GM12878 (cell line): ENCODE results near the gene KASH5.

ENCODE experiments used
- BACH1 ChIP-seq: fragments of 450-650 bp; IDR thresholded peaks from 2 replicates; pipeline ENCODE4 v1.6.1; 2017; ENCODE audit warnings: mild to moderate bottlenecking, borderline replicate concordance
- NFXL1 ChIP-seq: fragments of 450-650 bp; IDR thresholded peaks from 2 replicates; pipeline ENCODE4 v1.6.1; 2017; ENCODE audit warnings: antibody characterized with exemption, mild to moderate bottlenecking, borderline replicate concordance
- YBX1 ChIP-seq: fragments of 450-650 bp; IDR thresholded peaks from 2 replicates; pipeline ENCODE4 v1.6.1; 2016; ENCODE audit warnings: antibody characterized with exemption
- TF ChIP-seq, protein P1 (sequence below), 3 experiments: IDR thresholded peaks in 2 of 3; conservative IDR thresholded peaks in 1 of 3; 2 replicates each; pipeline ENCODE4 v1.5.1; 2011; ENCODE audit warnings: low read depth in 3 of 3, low read length in 3 of 3, mild to moderate bottlenecking in 3 of 3, control low read depth in 2 of 3, moderate library complexity in 2 of 3, inconsistent platforms in 1 of 3, mixed read lengths in 1 of 3; ENCODE audit not compliant: control insufficient read depth in 2 of 3, insufficient read depth in 1 of 3; ENCODE audit errors: extremely low read depth in 1 of 3

DNA sequence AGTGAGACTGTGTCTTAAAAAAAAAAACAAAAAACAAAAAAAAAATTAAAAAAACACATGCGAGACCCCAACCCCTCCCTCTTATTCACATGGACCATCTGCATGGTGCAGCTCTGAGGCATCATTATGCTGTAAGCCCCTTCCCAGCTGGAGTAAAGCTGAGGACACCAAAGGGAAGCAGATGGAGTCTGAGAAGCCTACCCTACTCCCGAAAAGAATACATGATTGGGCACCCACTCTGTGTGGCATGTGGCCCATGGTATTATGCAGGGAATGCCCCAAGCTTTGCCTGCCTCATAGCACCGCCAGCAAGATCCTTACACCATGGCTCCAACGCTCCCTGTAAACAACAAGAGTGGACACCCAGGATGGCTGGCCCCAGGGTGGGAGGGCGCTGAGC, 30.5 kb downstream of the KASH5 start:
- TF ChIP-seq YBX1 (no peak), NFXL1 (no peak), BACH1 (no peak)
- TF ChIP-seq, protein P1, sequence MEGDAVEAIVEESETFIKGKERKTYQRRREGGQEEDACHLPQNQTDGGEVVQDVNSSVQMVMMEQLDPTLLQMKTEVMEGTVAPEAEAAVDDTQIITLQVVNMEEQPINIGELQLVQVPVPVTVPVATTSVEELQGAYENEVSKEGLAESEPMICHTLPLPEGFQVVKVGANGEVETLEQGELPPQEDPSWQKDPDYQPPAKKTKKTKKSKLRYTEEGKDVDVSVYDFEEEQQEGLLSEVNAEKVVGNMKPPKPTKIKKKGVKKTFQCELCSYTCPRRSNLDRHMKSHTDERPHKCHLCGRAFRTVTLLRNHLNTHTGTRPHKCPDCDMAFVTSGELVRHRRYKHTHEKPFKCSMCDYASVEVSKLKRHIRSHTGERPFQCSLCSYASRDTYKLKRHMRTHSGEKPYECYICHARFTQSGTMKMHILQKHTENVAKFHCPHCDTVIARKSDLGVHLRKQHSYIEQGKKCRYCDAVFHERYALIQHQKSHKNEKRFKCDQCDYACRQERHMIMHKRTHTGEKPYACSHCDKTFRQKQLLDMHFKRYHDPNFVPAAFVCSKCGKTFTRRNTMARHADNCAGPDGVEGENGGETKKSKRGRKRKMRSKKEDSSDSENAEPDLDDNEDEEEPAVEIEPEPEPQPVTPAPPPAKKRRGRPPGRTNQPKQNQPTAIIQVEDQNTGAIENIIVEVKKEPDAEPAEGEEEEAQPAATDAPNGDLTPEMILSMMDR (IDR thresholded peaks at IDR 0.05 in 2 of 3, conservative IDR thresholded peaks at IDR 0.05 in 1 of 3; ENCODE audit: control insufficient read depth in 2 of 3, extremely low read depth in 1 of 3, insufficient read depth in 1 of 3, low read depth in 3 of 3, low read length in 3 of 3) = no peak
